ENCODE results near the gene IL18RAP. TPM values are rescaled to one million over a fixed set of nuclear protein-coding genes. Genes with fewer than 3 reads are reported as not detected.

IL18RAP gene
- total and polyA plus RNA-seq, 2 experiments from 2014 or later: not detected

GRCh38 chr2:102486941-102487702, 64.2 kb downstream of the IL18RAP start:
- Histone ChIP-seq H3F3A (replicated peaks; ENCODE audit: low read depth) (no peaks in the 10 kb centered on the region), H3K36me3 (ENCODE audit: insufficient read depth) (no peaks in the 10 kb centered on the region), H3K4me1 (ENCODE audit: insufficient read depth) (peaks cover 4% of the 10 kb centered on the region; the same call in 1 of the 2 replicates), H3K9me2 (ENCODE audit: insufficient read depth) (peaks cover 19% of the 10 kb centered on the region; the same call in 1 of the 2 replicates), H3K27me3 (ENCODE audit: insufficient read depth) (no peaks in the 10 kb centered on the region), H3K4me2 (no peak overlapping the region), H4K20me1 (replicated peaks; ENCODE audit: insufficient read depth) (no peaks in the 10 kb centered on the region), H3K4me3 (no peak overlapping the region), H3K27ac (ENCODE audit: low read depth) (no peak overlapping the region), H3K79me2 (replicated peaks; ENCODE audit: insufficient read depth) (no peaks in the 10 kb centered on the region), H2AFZ (no peak overlapping the region)
- peaks cover 18% of the 10 kb centered on the region for H3K4me1 Mint-ChIP-seq
- H3K36me3 Mint-ChIP-seq (ENCODE audit: low read depth): peaks cover 2% of the 10 kb centered on the region; the same call in 2 of the 3 replicates
- peaks cover 5% of the 10 kb centered on the region for H3K27me3 Mint-ChIP-seq (ENCODE audit: insufficient read depth, low read depth, poor library complexity)
- TF ChIP-seq JUNB (IDR thresholded peaks at IDR 0.05; ENCODE audit: unreplicated experiment): no peak
- H3K4me3 Mint-ChIP-seq: no peak overlapping the region
- DNase-seq (ENCODE audit: low spot score) (no peak), ATAC-seq (no peak)
- H3K27ac Mint-ChIP-seq: no peak overlapping the region
- peaks cover 10% of the 10 kb centered on the region; the same call in 1 of the 3 replicates for H3K9me3 Mint-ChIP-seq

- ATAC-seq: no peak
- DNase-seq (ENCODE audit: low spot score): no peak
- no peaks in the 10 kb centered on the region for H3K36me3 ChIP-seq (ENCODE audit: insufficient read depth)
- Mint-ChIP-seq H3K9me3 (peaks cover 10% of the 10 kb centered on the region; the same call in 2 of the 3 replicates), H3K36me3 (ENCODE audit: low read depth) (peaks cover 2% of the 10 kb centered on the region; the same call in 2 of the 3 replicates), H3K27me3 (ENCODE audit: insufficient read depth, low read depth, poor library complexity) (peaks cover 5% of the 10 kb centered on the region), H3K4me1 (peaks cover 18% of the 10 kb centered on the region), H3K4me3 (no peak overlapping the region), H3K27ac (no peak overlapping the region)
- no peaks in the 10 kb centered on the region for H3F3A ChIP-seq (replicated peaks; ENCODE audit: low read depth)
- H3K4me1 ChIP-seq (ENCODE audit: insufficient read depth): peaks cover 4% of the 10 kb centered on the region; the same call in 1 of the 2 replicates
- H3K27me3 ChIP-seq (ENCODE audit: insufficient read depth): no peaks in the 10 kb centered on the region
- no peak overlapping the region for H3K4me3 ChIP-seq
- no peaks in the 10 kb centered on the region for H4K20me1 ChIP-seq (replicated peaks; ENCODE audit: insufficient read depth)
- H2AFZ ChIP-seq: no peak overlapping the region
- H3K27ac ChIP-seq (ENCODE audit: low read depth): no peak overlapping the region
- H3K9me2 ChIP-seq (ENCODE audit: insufficient read depth): peaks cover 20% of the 10 kb centered on the region; the same call in 1 of the 2 replicates
- H3K4me2 ChIP-seq: no peak overlapping the region
- no peaks in the 10 kb centered on the region for H3K79me2 ChIP-seq (replicated peaks; ENCODE audit: insufficient read depth)
- no peak for TF ChIP-seq ZNF114 (CRISPR knock-in tag; IDR thresholded peaks at IDR 0.05)
- TF ChIP-seq CREB1 (CRISPR knock-in tag; IDR thresholded peaks at IDR 0.05; ENCODE audit: low read depth): no peak
- TF ChIP-seq EZH2 (IDR thresholded peaks at IDR 0.05; ENCODE audit: low read depth, unreplicated experiment): no peak
- no peak for TF ChIP-seq JUNB (IDR thresholded peaks at IDR 0.05; ENCODE audit: unreplicated experiment)
- TF ChIP-seq ZNF462 (CRISPR knock-in tag; IDR thresholded peaks at IDR 0.05): no peak
- TF ChIP-seq NANOG (IDR thresholded peaks at IDR 0.05; ENCODE audit: borderline replicate concordance): no peak
- no peak for TF ChIP-seq REST (IDR thresholded peaks at IDR 0.05; ENCODE audit: unreplicated experiment)
Observed at GRCh38 chr2:102487761-102488462, 65.0 kb downstream of the IL18RAP start.

Data from GM23338 (cell line).